GM13977 (cell line): ENCODE results near the gene PROX1.

Experiments used
- DNase-seq: peaks from one replicate; pipeline ENCODE4 v3.0.0; 2012; ENCODE audit warnings: low spot score
- in situ Hi-C: fragments of 300-500 bp; cut with MboI; formaldehyde crosslinking; loops from one replicate; pipeline ENCODE4 v1.12.0; 2022; ENCODE audit warnings: low sequenced_read_pairs, low pct_unique_long_range_greater_than_20kb, mixed read lengths, inconsistent platforms; ENCODE audit not compliant: unreplicated experiment
- TF ChIP-seq, protein P1 (sequence below): IDR thresholded peaks from 2 replicates; pipeline ENCODE4 v1.5.1; 2012; ENCODE audit warnings: mild to moderate bottlenecking, control low read depth; ENCODE audit not compliant: insufficient read depth; ENCODE audit errors: extremely low read depth, missing control alignments

Gene PROX1

GRCh38 chr1:214031267-214031650, 43.5 kb downstream of the PROX1 start:
- in situ Hi-C loops = no loop called here
- DNase-seq = no peak
- TF ChIP-seq, protein P1, sequence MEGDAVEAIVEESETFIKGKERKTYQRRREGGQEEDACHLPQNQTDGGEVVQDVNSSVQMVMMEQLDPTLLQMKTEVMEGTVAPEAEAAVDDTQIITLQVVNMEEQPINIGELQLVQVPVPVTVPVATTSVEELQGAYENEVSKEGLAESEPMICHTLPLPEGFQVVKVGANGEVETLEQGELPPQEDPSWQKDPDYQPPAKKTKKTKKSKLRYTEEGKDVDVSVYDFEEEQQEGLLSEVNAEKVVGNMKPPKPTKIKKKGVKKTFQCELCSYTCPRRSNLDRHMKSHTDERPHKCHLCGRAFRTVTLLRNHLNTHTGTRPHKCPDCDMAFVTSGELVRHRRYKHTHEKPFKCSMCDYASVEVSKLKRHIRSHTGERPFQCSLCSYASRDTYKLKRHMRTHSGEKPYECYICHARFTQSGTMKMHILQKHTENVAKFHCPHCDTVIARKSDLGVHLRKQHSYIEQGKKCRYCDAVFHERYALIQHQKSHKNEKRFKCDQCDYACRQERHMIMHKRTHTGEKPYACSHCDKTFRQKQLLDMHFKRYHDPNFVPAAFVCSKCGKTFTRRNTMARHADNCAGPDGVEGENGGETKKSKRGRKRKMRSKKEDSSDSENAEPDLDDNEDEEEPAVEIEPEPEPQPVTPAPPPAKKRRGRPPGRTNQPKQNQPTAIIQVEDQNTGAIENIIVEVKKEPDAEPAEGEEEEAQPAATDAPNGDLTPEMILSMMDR = no peak

GRCh38 chr1:214037468-214037867, 49.7 kb downstream of the PROX1 start:
- no peak for DNase-seq
- in situ Hi-C loops = no loop called here
- TF ChIP-seq, protein P1 = no peak

DNA sequence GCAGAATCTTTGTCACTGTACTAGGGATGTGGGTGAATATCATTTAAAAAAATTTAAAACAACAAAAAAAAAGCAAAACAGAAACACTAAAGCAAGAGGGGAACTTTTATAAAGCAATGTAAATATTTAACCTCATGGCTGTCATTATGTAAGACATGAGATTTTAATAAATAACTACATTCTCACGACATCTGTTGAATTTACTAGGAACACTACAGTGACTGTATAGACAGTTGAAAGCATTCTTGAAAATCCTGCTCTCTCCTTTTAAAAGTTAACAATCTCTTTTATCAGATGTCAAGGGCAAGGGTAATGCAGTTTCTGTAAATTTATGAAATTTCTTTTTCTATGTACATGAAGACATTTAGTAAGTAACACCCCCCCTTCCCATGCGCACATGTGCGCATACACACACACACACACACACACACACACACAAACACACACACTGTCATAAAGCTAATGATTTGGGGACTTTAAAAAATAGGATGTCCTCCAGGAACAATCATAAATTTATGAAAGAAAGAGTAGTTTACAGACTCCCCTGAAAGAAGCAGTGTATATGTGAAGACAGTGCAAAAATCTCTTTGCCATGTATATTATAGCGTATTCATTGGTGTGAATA, 51.7 kb downstream of the PROX1 start:
- in situ Hi-C loops = no loop called here
- no peak for DNase-seq
- TF ChIP-seq, protein P1 = no peak

DNA sequence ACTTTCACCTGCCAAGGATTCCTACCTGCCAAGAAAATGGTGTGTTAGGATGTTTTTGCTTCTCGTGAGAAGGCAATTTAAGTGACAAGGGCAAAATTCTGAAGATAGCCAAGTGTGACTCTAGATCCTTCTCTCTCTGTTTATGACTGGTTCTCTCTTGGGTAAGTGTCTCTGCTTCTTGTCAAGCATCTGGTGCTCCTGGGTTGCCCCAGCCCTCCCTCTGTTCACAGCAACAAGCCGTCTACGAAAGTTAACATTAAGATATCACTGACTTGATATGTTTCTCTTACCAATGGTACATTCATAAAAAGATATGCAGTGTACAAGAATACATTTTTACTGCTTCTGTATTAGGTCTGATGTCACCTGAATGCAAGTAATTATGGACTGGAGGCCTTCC, 55.4 kb downstream of the PROX1 start:
- TF ChIP-seq, protein P1 = no peak
- in situ Hi-C loops = no loop called here
- no peak for DNase-seq

GRCh38 chr1:214044438-214045214, 56.9 kb downstream of the PROX1 start:
- no peak for DNase-seq
- in situ Hi-C loops = no loop called here
- TF ChIP-seq, protein P1 = no peak

DNA sequence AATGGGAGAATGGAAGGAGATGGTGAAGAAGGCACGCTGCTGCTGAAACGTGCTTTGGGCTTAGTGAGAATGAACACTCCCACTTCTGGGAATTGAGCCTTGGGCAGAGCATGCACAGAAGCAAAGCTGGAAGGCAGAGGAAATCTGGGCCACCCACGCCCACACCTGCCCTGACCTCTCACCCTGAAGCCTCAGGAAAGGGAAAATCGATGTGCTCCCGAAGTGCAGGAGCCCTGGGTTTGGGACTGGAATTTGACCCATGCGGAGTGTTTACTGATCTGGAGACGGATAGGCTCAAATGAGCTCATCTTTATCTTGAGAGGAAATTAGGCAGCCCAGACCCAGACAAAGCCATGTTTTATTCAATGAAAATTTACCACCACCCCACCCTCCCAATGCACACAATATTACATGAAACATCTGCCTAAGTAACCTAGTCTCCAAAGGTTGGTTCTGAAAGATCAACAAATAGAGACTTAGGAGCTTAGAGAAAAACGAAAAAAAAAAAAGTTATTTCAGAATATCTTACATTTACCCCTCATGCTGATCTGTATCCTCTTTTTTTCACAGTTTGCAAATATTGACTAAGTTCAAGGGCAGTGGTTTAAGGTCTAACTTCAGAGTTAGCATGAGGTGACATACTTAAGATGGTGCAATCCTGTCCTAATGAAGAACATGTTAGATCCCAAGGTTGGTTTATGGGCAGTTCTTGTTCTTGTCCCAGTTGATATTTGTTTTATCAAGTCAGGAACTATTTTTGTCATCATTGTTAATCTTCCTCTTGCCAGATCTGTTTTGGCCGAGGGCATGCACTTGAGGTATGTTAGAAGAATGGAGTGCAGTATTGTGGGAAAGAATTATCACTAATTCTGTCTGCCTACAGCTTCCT, 63.0 kb downstream of the PROX1 start:
- in situ Hi-C loops = no loop called here
- DNase-seq = no peak
- TF ChIP-seq, protein P1 = no peak
